ENCODE results near the gene NAA15.

The NAA15 gene

GRCh38 chr4:139324620-139325019 is 23.3 kb downstream of the NAA15 start:
- ChIA-PET CTCF (no interaction called here), POLR2A (interaction anchor here (5.2 kb wide), 1 partner anchor 23 kb away, joined by 24 read pairs; the partner anchor contains the start of genes NAA15 and NDUFC1)
- TF ChIP-seq L3MBTL2 (conservative IDR thresholded peaks at IDR 0.05) (no peak), CTBP1 (IDR thresholded peaks at IDR 0.05; ENCODE audit: borderline replicate concordance) (no peak), NFRKB (IDR thresholded peaks at IDR 0.05) (no peak), SUZ12 (IDR thresholded peaks at IDR 0.05) (no peak), FOXA1 (IDR thresholded peaks at IDR 0.05) (no peak), FOXK2 (IDR thresholded peaks at IDR 0.05) (no peak), ELF4 (IDR thresholded peaks at IDR 0.05) (no peak), ZNF384 (IDR thresholded peaks at IDR 0.05) (no peak), ARNT (IDR thresholded peaks at IDR 0.05) (no peak), HDGF (IDR thresholded peaks at IDR 0.05; ENCODE audit: borderline replicate concordance) (no peak), LEF1 (IDR thresholded peaks at IDR 0.05; ENCODE audit: borderline replicate concordance) (no peak)
- DNase-seq (ENCODE audit: extremely low spot score) = no peak

DNA sequence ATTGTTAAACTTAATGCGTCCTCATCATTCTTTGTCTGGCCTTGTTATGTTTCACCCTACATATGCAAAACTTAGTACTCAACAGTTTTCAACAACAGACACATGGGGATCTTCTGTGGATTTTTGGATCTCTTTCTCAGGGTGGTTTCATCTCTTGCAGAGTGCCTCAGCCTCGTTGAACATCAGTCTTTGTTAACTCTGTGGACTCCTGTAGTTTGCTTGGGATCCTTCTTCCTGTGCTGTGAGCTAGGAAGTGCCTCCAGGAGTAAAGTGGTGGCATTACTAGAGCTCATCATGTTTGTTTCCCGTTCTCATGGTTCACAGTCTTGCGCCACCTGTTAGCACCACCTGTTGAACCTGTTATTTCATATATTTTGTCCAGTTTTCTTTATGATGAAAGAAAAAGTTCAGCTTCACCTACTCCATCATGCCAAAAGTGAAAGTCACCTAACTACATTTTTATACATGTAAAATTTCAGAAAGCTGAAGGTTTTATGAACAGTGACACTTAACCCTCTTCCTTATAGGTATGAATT is 28.4 kb downstream of the NAA15 start:
- no peak for DNase-seq (ENCODE audit: extremely low spot score)
- TF ChIP-seq ZNF384 (IDR thresholded peaks at IDR 0.05) = no peak
- no peak for TF ChIP-seq ARNT (IDR thresholded peaks at IDR 0.05)
- no peak for TF ChIP-seq L3MBTL2 (conservative IDR thresholded peaks at IDR 0.05)
- TF ChIP-seq SUZ12 (IDR thresholded peaks at IDR 0.05) = no peak
- TF ChIP-seq CTBP1 (IDR thresholded peaks at IDR 0.05; ENCODE audit: borderline replicate concordance) = no peak
- TF ChIP-seq TARDBP (IDR thresholded peaks at IDR 0.05) = no peak
- TF ChIP-seq FOXA1 (IDR thresholded peaks at IDR 0.05) = no peak
- TF ChIP-seq HDGF (IDR thresholded peaks at IDR 0.05; ENCODE audit: borderline replicate concordance) = no peak
- no peak for TF ChIP-seq LEF1 (IDR thresholded peaks at IDR 0.05; ENCODE audit: borderline replicate concordance)
- TF ChIP-seq NFRKB (IDR thresholded peaks at IDR 0.05) = no peak
- TF ChIP-seq SP1 (IDR thresholded peaks at IDR 0.05) = no peak
- ChIA-PET POLR2A (interaction anchor here (0.7 to 2.9 kb wide), 2 partner anchors 10 to 28 kb away, joined by 3 to 22 read pairs; partner anchors contain the start of genes NAA15 and NDUFC1), CTCF (interaction anchor here (0.5 to 0.6 kb wide), 2 partner anchors 28 to 281 kb away, joined by 3 read pairs; no protein-coding TSS in a partner anchor)

- TF ChIP-seq, protein P1, sequence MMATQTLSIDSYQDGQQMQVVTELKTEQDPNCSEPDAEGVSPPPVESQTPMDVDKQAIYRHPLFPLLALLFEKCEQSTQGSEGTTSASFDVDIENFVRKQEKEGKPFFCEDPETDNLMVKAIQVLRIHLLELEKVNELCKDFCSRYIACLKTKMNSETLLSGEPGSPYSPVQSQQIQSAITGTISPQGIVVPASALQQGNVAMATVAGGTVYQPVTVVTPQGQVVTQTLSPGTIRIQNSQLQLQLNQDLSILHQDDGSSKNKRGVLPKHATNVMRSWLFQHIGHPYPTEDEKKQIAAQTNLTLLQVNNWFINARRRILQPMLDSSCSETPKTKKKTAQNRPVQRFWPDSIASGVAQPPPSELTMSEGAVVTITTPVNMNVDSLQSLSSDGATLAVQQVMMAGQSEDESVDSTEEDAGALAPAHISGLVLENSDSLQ (IDR thresholded peaks at IDR 0.05) = no peak
- TF ChIP-seq ARNT (IDR thresholded peaks at IDR 0.05) (no peak), SUZ12 (IDR thresholded peaks at IDR 0.05) (no peak), FOXA1 (IDR thresholded peaks at IDR 0.05) (no peak), HDGF (IDR thresholded peaks at IDR 0.05; ENCODE audit: borderline replicate concordance) (no peak), LEF1 (IDR thresholded peaks at IDR 0.05; ENCODE audit: borderline replicate concordance) (no peak), FOXM1 (IDR thresholded peaks at IDR 0.05; ENCODE audit: borderline replicate concordance) (no peak), L3MBTL2 (conservative IDR thresholded peaks at IDR 0.05) (no peak), CTBP1 (IDR thresholded peaks at IDR 0.05; ENCODE audit: borderline replicate concordance) (no peak), NFRKB (IDR thresholded peaks at IDR 0.05) (no peak), BHLHE40 (IDR thresholded peaks at IDR 0.05; ENCODE audit: borderline replicate concordance) (no peak), ELF4 (IDR thresholded peaks at IDR 0.05) (no peak), TARDBP (IDR thresholded peaks at IDR 0.05) (no peak), ZNF384 (IDR thresholded peaks at IDR 0.05) (no peak), FOXK2 (IDR thresholded peaks at IDR 0.05) (no peak), SP1 (IDR thresholded peaks at IDR 0.05) (no peak)
- POLR2A ChIA-PET = interaction anchor here (0.7 to 2.9 kb wide), 2 partner anchors 9 to 29 kb away, joined by 3 to 22 read pairs; partner anchors contain the start of genes NAA15 and NDUFC1
- CTCF ChIA-PET = interaction anchor here (0.5 to 0.6 kb wide), 2 partner anchors 27 to 281 kb away, joined by 3 read pairs; no protein-coding TSS in a partner anchor
- no peak for DNase-seq (ENCODE audit: extremely low spot score)
Measured at GRCh38 chr4:139330283-139330682, 29.0 kb downstream of the NAA15 start.

DNA sequence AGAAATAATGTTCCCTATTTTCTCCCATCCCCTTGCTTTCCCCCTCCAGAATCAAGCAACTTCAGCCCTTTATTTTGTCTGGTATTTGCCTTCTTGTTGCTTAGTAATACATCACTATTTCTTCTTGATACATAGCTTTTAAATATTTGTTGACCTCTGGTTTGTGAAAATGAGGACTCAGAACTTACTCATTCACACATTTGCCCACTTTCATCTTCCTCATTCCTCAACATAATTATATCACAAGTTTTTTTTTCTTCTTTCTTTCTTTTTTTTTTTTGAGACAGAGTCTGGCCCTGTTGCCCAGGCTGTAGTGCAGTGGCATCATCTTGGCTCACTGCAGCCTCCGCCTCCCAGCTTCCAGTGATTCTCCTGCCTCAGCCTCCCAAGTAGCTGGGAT is 29.9 kb downstream of the NAA15 start:
- DNase-seq (ENCODE audit: extremely low spot score) = no peak
- TF ChIP-seq TARDBP (IDR thresholded peaks at IDR 0.05) (no peak), SUZ12 (IDR thresholded peaks at IDR 0.05) (no peak), FOXA1 (IDR thresholded peaks at IDR 0.05) (no peak), ARNT (IDR thresholded peaks at IDR 0.05) (no peak), ZNF384 (IDR thresholded peaks at IDR 0.05) (no peak), BHLHE40 (IDR thresholded peaks at IDR 0.05; ENCODE audit: borderline replicate concordance) (no peak), LEF1 (IDR thresholded peaks at IDR 0.05; ENCODE audit: borderline replicate concordance) (no peak)
- POLR2A ChIA-PET = interaction anchor here (2.1 to 2.9 kb wide), 2 partner anchors 10 to 30 kb away, joined by 7 to 22 read pairs; partner anchors contain the start of genes NAA15 and NDUFC1
- CTCF ChIA-PET = interaction anchor here (0.6 to 1.7 kb wide), 3 partner anchors 8 to 233 kb away, joined by 3 to 8 read pairs (median 3); no protein-coding TSS in a partner anchor

- CTCF ChIA-PET = interaction anchor here (1.0 kb wide), 1 partner anchor 9 kb away, joined by 3 read pairs; no protein-coding TSS in a partner anchor
- POLR2A ChIA-PET = interaction anchor here (2.1 kb wide), 1 partner anchor 8 kb away, joined by 7 read pairs; no protein-coding TSS in a partner anchor
- TF ChIP-seq ZNF384 (IDR thresholded peaks at IDR 0.05) (no peak), FOXK2 (IDR thresholded peaks at IDR 0.05) (no peak), CTBP1 (IDR thresholded peaks at IDR 0.05; ENCODE audit: borderline replicate concordance) (no peak), FOXM1 (IDR thresholded peaks at IDR 0.05; ENCODE audit: borderline replicate concordance) (no peak), NFRKB (IDR thresholded peaks at IDR 0.05) (no peak), ELF4 (IDR thresholded peaks at IDR 0.05) (no peak), ARNT (IDR thresholded peaks at IDR 0.05) (no peak), FOXA1 (IDR thresholded peaks at IDR 0.05) (no peak), SP1 (IDR thresholded peaks at IDR 0.05) (no peak)
- TF ChIP-seq, protein P1 (IDR thresholded peaks at IDR 0.05) = no peak
Measured at GRCh38 chr4:139333046-139333445, 31.7 kb downstream of the NAA15 start.

DNA sequence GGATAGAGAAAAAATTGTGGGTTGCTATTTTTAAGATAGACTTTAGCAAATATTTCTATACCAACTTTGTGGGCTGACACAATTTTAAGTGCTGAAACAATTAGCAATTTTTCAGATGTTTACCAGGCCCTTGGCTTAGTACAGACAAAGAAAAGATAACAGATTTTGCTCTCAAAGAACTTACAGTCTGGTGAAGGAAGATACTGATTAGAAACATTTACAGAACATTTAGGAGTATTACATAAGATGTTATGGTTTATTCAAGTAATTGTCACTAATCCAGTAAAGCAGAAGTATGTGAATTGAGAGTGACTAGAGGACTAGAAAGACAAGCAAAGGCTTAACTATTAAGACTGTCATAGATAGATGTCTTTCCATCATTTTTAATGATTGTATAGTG is 36.3 kb downstream of the NAA15 start:
- no peak for TF ChIP-seq L3MBTL2 (conservative IDR thresholded peaks at IDR 0.05)
- TF ChIP-seq SP1 (IDR thresholded peaks at IDR 0.05) = no peak
- no peak for TF ChIP-seq ZNF384 (IDR thresholded peaks at IDR 0.05)
- TF ChIP-seq TARDBP (IDR thresholded peaks at IDR 0.05) = no peak
- TF ChIP-seq NFRKB (IDR thresholded peaks at IDR 0.05) = no peak
- TF ChIP-seq HDGF (IDR thresholded peaks at IDR 0.05; ENCODE audit: borderline replicate concordance) = no peak
- no peak for DNase-seq (ENCODE audit: extremely low spot score)
- POLR2A ChIA-PET = no interaction called here
- CTCF ChIA-PET = no interaction called here

More at GRCh38 chr4:139333046-139333445, 31.7 kb downstream of the NAA15 start:
- no peak for DNase-seq (ENCODE audit: extremely low spot score)

Data from HEK293T (cell line).